GM04503 (cell line): Measurements from ENCODE around the gene CPXM2.
A peak's percentile ranks its signal among the peaks of the same experiment; 100 is the strongest.

Experiments used
- DNase-seq: peaks from one replicate; pipeline ENCODE4 v3.0.0-alpha.2; 2012; ENCODE audit warnings: low read depth

CPXM2 gene

DNA sequence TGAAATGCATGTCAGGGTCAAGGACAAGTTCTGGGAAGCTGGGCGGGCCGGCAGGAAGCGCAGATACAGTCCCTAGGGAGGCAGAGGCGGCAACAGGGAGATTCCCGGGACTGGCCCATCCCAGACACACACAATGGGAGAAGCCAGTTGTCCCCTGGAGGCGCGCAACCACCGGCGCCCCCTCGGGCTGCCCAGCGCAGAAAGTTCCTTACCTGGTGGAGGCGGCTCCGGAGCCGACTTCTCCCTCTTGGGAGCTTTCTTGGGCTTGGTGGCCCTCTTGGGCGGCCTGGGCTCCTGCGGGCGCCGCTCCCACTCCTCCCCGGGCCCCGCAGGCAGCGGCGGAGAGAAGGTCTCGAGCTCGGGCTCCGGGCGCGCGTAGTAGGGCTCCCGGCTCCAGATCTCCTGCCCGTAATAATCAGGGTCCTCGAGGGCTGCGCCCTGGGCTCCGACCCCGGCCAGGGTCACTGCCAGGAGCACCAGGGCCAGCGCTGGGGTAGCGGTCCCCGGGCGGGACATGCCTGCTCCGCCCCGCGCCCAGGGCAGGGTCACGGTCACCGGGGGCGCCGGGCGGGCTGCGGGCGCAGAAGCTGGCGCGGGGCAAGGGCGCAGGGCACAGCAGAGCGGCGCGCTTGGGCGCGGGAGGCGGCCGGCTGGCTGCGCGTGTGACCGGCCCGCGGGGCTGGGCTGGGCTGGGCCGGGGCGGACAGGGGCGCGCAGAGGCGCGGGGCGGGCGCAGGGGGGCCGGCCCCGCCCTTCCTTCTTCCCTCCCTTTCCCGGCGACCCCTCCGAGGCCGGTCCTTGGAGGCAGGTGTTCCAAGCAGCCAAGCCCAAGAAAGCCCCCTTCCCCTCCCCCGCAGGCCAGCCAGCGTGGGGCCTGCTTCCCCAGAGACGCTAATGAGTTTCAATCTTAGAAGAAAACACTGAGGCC lies at the start of gene CPXM2:
TSS of gene CPXM2 (minus strand) at position 664 of the 928 bp plus-strand sequence. CDS start at position 516, 148 bp downstream.
- no peak for DNase-seq

DNA sequence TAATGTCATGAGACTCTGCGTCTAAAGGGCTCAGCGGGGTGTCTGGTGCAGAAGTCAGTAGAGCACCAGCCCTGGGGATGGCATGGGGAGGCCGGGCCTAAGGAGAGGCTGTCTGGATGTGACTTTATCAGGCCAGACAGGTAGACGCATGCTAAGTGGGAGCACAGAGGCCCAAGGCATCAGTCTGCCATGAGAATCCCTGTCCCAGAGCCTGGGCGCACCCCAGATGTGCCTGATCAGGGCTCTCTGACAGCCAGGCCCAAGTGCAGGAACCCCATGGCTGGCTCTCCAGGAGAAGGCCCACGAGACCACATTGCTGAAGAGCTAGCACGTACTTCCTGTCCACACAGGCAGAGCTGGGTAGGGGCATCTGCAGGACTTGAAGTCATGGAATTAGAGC lies 48.0 kb upstream of the CPXM2 start:
- no peak for DNase-seq

DNA sequence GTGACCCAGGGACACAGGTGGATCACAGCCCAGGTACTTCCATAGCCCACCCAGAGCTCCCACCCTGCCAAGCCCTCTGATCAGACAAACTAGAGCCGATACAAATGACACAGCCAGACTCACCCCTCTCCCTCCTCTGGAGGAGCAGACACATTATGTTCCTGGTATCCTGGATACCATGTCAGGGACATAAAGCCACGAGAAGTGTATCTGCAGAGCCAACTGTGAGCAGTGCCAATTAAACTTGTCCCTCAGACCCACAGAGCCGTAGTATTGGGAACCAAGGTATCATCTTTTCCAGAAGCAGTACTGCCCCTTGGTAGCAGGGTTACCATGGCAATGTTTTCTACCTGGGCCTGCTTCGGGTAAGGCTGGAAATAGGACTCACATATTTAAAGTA lies 47.3 kb upstream of the CPXM2 start:
- no peak for DNase-seq

DNA sequence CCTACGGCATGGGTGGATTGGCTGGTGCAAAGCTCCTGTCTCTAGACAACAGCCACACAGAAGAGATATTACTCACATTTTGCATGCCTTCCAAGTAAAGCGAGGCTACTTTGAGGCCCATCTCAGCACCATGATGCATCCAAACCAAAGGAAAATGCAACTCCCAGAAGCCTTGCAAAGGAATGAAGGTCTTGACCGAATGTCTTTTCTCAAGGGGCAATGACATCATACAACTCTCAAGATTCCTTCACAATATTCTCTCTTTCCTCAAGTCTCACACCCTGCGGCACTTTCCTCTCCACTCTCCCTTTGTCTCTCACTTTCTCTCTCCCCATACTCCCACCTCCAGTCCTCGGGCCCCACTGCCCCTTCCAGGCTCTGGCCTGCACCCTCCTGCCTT lies 44.8 kb upstream of the CPXM2 start:
- no peak for DNase-seq

DNA sequence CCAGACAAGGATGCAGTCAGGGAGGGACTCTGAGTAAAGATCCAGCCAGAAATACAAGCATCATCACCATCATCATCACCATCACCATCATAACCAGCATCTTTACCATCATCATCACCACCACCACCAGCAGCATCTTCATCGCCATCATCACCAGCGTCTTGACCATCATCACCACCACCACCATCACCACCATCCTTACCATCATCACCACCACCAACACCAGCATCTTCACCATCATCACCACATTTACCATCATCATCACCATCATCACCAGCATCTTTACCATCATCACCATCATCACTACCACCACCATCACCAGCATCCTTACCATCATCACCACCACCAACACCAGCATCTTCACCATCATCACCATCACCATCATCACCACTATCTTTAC lies 44.1 kb upstream of the CPXM2 start:
- DNase-seq = no peak

DNA sequence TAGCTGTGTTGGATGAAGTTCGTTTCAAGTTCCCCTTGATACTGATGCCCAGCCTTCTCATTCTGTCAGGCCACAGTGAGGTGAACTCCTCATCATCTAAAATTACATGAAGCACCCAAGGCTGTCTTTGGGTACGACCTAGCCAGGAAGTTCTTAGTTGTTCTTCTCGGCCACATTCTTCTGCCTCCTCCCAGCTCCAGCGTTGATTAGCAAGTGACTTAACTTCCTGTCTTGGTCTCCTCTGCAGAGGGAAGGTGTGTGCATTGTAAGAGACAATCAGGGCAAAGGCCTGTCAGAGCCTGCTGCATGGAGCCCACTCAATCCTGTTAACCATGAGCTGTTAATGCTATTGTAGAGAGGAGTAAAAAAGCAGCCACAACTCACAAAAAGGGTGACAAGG lies 43.2 kb upstream of the CPXM2 start:
- DNase-seq = no peak

DNA sequence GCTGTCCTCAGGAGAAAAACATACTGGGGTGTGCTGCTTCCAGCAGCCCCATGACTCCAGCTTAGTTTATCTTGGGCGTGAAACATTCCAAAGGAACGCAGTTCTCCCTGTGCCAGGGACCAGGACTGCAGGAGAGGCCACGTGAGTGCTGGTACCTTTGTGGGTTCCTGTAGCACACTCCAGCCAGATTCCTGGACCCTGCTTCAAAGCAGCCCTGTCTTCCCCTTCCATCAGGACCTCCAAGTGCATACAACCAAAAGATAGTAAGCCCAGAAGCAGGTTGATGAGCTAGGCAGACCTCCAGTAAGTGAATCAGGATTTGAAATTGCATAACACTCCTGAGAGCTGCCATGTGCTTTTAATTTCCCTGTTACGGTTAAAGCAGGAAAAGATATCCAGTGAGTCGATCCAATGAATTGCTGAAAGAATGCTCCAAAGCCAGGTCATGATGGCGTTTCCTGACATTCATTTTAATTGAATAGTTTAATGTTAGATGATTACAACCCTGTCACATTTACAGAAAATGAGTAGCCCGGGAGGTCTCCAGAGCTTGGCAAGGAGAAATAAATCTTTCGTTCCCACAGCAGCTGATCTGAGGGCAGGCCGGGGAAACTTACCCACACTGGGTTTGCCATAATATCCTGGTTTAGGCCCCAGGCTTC lies 38.9 kb upstream of the CPXM2 start:
- peak; percentile 94 for DNase-seq

DNA sequence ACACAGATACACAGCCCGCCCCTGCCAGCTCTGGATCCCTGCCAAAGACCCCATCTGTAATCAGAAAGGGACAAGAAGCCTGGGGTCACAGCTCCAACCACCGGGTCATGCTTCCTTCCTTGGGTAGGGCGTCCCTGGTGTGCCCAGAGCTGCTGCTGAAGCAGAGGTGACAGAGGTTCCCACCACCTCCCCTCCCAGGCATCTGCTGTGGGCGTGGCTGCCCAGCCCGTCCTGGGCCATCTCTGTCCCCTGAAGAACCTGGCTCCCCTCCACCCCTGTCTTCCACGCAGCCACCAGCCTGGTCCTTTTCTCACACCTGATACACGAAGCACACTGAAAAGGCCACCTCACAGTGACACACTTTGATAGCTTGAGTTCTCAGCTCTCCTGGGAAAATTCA lies 38.2 kb upstream of the CPXM2 start:
- no peak for DNase-seq

DNA sequence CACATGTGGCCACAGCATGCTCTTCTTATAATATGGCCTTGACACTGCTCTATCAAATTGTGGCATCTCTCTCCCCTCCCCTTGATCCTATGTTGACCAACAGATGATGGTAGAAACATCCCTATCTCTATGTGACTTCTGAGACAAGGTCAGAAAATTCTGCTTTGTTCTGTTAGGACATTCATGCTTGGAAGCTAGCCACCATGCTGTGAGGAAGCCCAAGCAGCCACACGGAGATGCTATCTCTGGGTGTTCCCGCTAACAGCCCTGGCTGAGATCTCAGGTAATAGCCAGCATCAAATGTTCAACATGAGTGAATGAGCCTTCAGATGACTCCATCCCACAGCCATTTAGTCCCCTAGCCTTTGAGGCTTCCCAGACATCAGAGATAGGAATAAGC lies 36.8 kb upstream of the CPXM2 start:
- DNase-seq = no peak

DNA sequence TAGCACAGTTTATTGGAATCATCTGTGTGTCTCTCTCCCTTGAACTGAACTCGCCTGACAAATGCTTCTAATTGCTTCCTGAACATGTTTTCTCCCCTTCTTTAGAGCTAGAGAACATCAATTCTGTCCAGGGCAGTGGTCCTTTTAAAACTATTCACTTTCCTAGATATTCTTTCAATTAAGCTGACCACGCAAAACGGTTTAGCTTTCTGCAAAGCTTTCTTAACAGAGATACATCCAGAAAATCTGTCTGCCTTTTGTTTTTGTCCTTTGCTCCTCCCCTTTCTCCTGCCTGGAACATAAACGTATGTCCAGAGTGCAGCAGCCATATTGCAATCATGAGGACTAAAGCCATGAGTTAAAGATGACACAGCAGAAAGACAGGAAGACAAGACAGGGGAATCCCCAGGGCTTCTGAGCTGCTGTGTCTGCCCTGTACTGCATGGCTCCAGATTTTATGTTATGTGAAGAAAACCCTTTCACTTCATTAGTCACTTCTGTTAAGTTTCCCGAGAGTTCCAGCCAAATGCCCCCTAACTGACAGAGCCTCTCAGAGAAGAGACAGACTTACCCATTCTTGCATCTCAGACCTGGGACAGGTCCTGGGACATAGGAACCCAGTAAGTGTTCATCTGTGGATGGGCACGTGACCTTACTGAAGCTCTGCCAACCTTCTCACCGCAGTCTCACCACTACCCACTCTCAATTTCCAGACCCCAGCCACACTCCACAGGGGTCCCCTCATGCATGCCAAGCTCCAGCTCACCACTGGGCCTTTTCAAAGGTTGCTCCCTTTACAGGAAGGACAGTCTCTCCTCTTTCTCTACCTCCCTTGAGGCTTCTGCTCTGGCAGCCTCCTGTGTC lies 35.0 kb upstream of the CPXM2 start:
- DNase-seq = peak; percentile 41

DNA sequence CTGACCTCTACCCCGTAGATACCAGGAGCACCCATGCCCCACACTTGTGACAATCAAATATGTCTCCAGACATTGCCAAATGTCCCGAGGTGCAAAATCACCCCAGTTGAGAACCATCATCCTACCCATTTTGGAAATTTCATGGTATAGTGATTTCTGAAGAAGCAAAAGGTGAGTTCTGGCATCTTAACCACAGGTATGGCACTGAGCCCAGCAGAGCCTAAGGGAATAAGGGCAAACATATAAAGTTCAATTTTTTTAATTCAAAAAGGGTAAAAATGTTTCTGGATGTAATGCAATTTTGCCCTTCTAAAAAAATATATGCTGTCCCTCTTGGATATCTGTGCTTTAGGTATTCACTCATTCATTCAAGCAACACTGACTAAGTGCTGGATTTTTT lies 30.5 kb upstream of the CPXM2 start:
- no peak for DNase-seq

DNA sequence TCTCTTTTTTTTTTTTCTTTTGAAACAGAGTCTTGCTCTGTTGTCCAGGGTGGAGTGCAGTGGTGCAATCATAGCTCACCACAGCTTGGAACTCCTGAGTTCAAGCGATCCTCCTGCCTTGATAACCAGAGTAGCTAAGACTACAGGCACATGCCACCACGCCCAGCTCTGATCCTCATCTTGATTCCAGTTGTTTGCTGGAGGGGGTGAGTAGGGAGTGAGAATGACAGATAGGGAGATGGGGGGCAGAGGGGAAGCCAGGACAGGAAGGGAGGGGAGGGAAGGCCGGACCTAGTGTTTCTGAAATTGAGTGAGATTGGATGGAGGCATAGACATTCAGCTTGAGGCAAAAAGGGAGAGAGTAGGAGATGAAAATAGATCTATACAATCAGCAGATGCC lies 25.2 kb upstream of the CPXM2 start:
- no peak for DNase-seq

DNA sequence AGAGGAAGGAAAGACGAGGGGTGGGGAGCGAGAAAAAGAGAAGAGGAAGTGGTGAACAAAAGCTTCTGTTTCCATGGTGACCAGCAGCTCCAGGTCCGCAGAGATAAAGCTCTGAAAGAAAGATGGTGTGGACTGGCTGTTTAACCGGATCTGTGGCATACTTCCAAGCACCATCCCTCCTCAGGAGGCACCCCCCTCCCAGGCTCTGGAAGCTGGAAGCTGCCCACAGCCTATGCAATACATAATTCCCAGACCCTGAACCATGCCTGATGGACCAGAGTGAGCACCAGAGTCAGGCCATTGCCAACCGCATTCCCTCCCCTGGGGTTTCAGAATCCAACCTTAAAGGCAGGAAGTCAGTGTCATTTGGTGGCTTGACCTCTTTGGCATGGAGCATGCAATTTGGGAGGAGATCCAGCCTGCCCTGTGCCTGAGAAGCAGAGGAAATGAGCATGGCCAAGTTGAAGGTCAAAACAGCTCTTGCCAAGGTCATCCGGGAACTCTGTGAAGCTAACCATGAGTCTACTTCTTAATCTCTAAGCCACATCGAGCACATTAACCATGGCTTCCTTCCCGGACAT lies 22.2 kb upstream of the CPXM2 start:
- no peak for DNase-seq

DNA sequence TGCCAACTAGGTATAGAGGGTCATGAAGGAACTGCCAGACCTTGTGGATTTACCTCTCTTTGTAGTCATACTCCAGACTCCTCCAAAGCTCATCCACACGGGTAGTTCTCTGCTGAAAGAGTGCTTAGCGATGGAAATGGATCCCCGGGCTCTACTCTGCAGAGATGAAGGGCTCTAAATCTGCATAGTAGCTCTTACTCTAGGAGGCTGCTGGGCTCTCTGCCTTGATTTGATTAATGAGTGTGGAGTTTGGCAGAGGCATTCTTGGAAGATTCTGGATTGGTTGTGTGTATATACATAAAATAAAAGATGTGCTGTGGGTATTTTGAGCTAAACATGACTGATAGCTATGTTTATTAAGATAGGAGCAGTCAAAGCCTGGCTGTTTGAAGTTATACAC lies 21.3 kb upstream of the CPXM2 start:
- DNase-seq = no peak

DNA sequence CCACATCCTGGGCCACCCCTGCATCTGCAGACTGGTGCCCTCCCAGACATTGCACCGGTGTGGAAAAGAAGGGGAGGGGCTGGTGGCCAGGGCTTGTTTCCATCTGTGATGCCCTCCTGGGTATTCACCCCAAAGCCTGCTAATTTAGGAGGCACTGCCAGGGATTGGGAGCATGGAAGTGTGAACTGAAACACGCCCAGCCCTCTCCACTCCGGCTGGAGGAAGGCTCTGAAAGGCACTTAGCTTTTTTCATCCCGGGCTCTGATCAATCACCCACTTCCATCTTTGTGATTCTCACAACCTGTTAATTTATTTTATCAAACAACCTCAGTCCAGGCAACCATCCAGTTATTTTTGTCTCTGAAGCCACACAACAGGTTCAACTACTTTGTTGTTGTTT lies 20.9 kb upstream of the CPXM2 start:
- no peak for DNase-seq

DNA sequence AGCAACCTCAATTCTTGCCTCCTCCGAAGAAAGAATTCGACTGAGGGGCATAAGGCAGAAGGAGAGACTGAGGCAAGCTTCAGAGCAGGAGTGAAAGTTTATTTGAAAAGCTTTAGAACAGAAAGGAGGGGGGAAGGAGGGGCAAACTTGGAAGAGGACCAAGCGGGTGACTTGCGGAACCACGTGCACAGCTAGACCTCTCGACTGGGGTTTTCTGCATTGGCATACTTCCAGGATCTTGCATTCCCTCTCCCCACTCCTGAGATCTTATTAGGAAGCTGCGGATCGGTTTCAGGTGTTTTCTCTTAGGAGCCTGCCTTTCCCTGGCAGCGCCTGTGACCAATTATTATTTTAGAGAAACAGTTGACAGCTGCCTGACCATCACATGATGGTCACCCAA lies 20.3 kb upstream of the CPXM2 start:
- DNase-seq = no peak

DNA sequence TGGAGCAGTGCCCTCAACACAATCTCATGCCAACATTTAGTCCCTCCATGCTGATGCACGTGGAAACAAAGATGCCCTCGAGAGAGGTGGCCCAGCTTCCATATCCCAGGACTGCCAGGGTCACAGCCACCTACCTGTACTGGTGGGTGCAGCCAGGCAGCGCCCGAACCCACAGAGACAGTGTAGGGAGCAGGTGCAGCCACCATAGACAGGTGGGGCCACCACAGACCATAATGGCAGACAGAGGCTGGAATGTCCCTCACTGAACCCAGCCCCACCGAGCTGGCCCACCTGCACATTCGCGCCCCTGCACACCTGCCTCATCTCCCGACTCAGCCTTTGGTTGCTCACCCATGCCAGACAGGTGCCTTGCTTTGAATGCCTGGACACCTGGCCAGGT lies 18.3 kb upstream of the CPXM2 start:
- no peak for DNase-seq

DNA sequence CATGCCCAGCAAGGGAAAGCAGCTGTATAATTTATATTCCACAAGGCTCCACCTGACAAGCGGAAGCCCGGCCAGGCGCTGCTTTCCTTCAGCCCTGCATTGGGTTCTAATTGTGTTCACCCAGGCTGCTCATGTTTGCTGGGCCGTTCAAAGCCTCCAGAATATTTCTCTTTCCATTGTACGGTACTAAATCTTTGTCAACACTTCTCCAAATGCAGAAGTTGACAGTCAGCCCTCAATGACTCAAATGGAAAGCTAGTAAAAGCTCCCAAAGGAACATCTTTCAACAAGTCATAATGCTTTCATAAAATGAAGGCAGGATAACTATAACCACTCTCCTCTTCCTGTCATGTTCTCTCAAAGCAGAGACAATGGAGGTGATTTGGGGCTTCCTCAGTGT lies 17.8 kb upstream of the CPXM2 start:
- DNase-seq = no peak

DNA sequence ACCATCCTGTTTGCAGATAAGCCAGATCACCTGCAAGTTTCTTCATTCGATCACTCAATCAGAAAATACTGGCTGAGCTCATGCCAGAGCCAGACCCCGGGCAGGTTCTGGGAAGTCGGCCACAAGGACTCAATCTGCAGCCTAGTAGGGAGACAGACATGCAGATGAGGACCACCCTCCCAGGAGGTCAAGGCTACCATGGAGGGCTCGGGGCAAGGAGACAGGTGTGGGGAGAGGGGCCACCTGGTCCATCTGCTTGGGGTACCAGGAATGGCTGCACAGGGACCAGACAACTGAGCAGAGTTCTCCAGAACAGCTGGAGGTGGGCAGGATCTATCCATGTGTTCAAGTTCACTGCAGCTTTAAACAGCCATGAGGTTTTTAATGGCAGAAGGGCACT lies 16.8 kb upstream of the CPXM2 start:
- DNase-seq = no peak

DNA sequence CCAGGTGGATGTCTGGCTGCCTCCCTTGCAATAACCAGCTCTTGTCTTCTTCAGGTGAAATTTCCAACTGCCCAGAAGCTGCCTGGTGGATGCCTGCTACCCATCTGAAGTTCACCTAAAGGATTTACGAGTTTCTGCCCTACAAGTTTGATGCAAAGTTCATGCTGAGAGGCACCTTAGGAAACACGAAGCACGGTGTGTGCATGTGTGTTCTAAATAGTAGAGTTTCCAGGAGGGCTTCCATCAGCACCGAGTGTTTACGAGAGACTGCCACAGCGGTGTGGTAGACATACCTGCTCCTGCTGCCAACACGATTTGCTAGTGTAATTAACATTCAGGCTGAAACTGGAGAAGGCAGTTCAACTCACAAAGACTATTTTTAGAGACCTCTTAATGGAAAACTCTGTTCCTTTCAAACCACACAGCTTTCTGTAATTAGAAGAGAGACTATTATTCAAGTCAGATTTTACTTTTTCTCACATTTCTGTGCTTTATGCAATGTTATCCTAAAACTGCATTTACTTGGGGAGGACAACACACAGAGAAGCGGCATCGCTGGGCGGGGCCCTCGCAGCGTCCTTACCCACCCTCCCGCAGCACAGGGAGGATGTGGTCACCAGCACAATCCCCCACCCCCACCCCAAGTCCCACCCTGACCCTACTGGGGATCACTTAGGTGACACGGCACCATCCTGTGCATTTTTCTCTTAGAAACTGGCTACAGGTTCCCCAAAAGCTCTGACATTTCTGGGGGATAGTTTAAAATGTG lies 15.5 kb upstream of the CPXM2 start:
- DNase-seq = no peak

DNA sequence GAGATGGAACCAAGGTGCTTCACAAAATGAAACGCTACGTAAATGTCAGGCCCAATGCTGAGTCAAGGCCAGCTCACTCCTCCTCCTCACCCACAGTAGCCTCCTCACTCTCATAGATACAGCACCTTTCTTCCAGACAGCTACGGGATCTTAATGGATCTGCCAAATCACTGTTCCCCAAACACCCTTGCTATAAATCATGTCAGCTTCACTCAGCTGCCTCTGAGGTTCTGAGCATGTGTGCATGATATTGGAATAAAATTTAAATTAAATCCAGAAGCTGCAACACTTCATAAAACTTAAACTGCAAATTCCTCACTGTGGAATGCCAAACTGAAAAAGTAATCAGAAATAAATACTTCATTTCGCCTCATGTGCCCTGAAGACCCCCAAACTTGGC lies 14.7 kb upstream of the CPXM2 start:
- DNase-seq = no peak
